Right cardiac atrium (tissue), 5 donors: ENCODE measurements around the gene PARVA. TPM values are rescaled to one million over a fixed set of nuclear protein-coding genes. Genes with fewer than 3 reads are reported as not detected.
A peak's percentile ranks its signal among the peaks of the same experiment; 100 is the strongest.

Source experiments
- ATAC-seq, 2 donors: fragments of 200-7000 bp; cut with Tn5 transposase; one replicate each; pipeline versions ENCODE4 v1.8.0 to v1.9.1; 2020; ENCODE audit warnings: moderate library complexity in 2 of 2, mild to moderate bottlenecking in 1 of 2
- DNase-seq, 3 donors: peaks; one replicate each; pipeline ENCODE4 v3.0.0-alpha.2; 2020
- H3K27ac ChIP-seq: one replicate; pipeline ENCODE4 v1.5.1; 2013; ENCODE audit warnings: mild to moderate bottlenecking, low read length, control low read depth, moderate library complexity
- H3K27me3 ChIP-seq: one replicate; pipeline ENCODE4 v1.6.1; 2013; ENCODE audit not compliant: control insufficient read depth, insufficient read depth
- H3K4me1 ChIP-seq: one replicate; pipeline ENCODE4 v1.6.1; 2013; ENCODE audit warnings: low read length; ENCODE audit not compliant: control insufficient read depth, insufficient read depth
- H3K4me3 ChIP-seq: one replicate; pipeline ENCODE4 v1.5.1; 2013; ENCODE audit warnings: low read length, control low read depth
- H3K9me3 ChIP-seq: one replicate; pipeline ENCODE4 v1.6.1; 2013; ENCODE audit warnings: low read length; ENCODE audit not compliant: control insufficient read depth
- WGBS: extraction: QIAGEN DNeasy Blood & Tissue Kit; methylation state at CpG from one replicate; pipeline ENCODE4 v1.1.7; 2013; 5-methylcytosine and 5-hydroxymethylcytosine counted together
- intact Hi-C, 4 donors: fragments of 100-400 bp; cut with DNase I; formaldehyde crosslinking; loops; one replicate each; pipeline versions ENCODE4 v1.11.0 to v1.14.0; 2022 to 2023
- polyA plus RNA-seq: library from polyadenylated mRNA; stranded (reverse); fragments of 200-250 nt; gene quantifications from one replicate; pipeline ENCODE4 v1.2.3, GENCODE V29; 2013
- total RNA-seq, 4 donors: library from RNA; stranded (reverse); fragmentation: NEBNext Ultra II Directional; extraction: Animal tissue kit (Norgen Biotek cat#: 25700); gene quantifications; one replicate each; pipeline ENCODE4 v1.2.1, GENCODE V29; 2021
- donor health status: healthy with polysubstance abuse.
- donor health status: DM: no; HTN: yes; CAD: no.
- donor health status: DM: no; HTN: no; CAD: no.
- donor health status: DM: no; HTN: yes; CAD: no; lungs with severe emphysema.
- donor health status: DM: yes; HTN: yes; CAD: no.

PARVA gene
- total and polyA plus RNA-seq, 5 donors: 30.6 to 116 (median 71.2) TPM

DNA sequence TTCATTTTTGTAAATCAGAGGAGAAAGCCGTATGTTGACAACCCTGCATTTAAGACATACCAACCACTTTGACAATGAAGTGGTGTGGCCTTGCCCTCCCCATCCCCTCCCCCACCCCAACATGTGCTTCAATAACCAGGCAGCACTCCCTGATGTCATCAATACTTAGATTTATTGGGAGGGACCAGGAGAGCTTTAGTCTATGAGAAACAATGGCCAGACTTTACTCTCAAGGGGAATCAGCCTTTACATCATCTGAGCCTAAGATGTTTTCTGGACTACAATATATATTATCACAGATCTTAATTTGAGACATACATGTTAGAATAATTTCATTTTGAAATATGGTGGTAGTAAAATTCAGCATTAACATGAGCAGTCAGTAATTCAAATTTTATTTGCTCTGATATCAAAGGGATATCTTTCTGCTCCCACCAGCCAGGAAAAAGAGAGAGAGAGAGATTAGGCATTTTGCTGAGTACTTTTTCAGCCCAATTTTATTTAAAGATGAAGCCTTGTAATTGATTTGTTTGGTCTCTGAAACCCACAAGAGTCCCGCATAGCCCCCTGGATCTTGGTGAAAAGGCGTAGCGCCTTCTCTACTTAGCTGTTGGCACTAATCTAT is 38.1 kb downstream of the PARVA start:
- peaks cover 23% of the 10 kb centered on the region for H3K4me1 ChIP-seq

DNA sequence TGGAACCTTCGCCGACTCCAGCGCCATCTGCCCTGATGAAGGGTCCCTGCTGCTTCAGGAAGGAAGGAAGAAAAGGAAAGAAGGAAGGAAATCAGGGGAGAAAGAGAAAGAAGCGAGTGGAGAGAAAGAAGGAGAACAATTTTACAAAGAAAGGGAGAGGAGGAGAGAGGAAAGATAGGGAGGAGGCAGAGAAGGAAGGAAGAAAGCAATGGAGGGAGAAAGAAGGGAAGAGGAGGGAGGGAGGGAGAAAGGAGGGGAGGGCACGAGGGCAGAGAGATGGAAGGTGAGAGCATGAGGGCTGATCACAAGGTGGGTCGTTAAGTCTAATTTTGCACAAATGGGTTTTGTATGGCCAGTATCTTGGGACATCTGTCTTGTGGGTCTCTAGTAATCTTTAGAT is 39.2 kb downstream of the PARVA start:
- WGBS: 91% methylated on average over 6 of the region's 6 CpGs
- H3K4me3 ChIP-seq: no peak overlapping the region
- no peak overlapping the region for H3K27ac ChIP-seq
- peaks cover 22% of the 10 kb centered on the region for H3K4me1 ChIP-seq
- ATAC-seq (no peak), DNase-seq (no peak)
- no peaks in the 10 kb centered on the region for H3K9me3 ChIP-seq
- intact Hi-C loops: loop anchor here in 2 of 4 donors (10.0 kb wide), 2 partner anchors 68 to 478 kb away; no protein-coding TSS in a partner anchor
- H3K27me3 ChIP-seq: no peaks in the 10 kb centered on the region

More for the DNA sequence above, 38.1 kb downstream of the PARVA start:
- Histone ChIP-seq H3K4me3 (no peak overlapping the region), H3K27ac (no peak overlapping the region), H3K9me3 (no peaks in the 10 kb centered on the region), H3K27me3 (no peaks in the 10 kb centered on the region)
- intact Hi-C loops: loop anchor here in 2 of 4 donors (10.0 kb wide), 2 partner anchors 69 to 479 kb away; no protein-coding TSS in a partner anchor
- ATAC-seq (no peak), DNase-seq (no peak)
- 97% methylated on average over 4 of the region's 4 CpGs for WGBS

DNA sequence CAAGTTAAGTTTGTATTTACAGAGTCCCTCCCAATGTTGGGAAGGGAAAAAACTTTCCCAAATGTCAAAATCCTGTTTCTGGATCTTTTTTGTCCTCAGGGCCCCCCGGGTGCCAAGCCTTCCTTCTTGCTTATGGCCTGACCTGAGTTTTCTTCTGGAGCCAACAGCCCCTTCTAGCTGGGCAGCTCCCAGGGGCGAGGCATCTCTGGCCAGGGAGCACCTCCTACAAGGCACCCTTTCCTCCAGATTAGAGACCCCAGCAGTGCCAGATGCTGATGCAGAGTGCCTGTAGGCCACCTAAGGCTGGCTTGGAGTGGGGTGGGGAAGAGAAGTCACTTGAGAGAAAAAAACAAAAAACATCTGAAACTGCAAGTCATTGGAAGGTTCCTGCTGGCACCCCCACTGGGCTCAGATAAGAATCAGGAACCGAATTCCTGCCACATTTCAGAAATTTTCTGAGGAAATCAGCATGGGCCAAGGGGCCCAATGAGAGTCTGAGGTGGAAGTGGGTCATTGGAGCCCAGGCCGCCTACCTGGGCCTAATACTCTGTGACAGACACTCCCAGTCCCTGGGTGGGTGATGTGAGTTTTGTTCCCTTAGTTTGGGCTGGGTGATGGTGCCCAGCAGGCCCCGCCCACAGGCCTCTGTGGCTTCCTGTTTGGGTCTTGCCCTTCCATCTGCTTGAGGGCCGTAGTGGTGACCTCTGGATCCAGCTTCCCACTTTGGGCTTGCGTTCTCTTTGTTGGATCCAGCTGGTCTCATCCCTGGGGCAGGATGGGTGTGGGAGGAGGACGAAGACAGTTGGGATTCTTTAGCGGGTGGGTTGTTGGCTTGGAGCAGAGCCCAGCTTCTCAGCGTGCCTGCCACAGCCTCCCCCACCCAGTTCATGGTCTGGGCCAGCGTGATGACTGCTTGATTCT is 40.6 kb downstream of the PARVA start:
- Histone ChIP-seq H3K27ac (peak overlapping the region; percentile 34), H3K4me3 (no peak overlapping the region), H3K4me1 (peaks cover 11% of the 10 kb centered on the region), H3K27me3 (no peaks in the 10 kb centered on the region), H3K9me3 (no peaks in the 10 kb centered on the region)
- DNase-seq: peak in 1 of 3 donors; percentile 63
- intact Hi-C loops: loop anchor here in 2 of 4 donors (10.0 kb wide), 2 partner anchors 67 to 477 kb away; no protein-coding TSS in a partner anchor
- ATAC-seq: peak; percentile 37 to 51
- 63% methylated on average over 11 of the region's 11 CpGs for WGBS

DNA sequence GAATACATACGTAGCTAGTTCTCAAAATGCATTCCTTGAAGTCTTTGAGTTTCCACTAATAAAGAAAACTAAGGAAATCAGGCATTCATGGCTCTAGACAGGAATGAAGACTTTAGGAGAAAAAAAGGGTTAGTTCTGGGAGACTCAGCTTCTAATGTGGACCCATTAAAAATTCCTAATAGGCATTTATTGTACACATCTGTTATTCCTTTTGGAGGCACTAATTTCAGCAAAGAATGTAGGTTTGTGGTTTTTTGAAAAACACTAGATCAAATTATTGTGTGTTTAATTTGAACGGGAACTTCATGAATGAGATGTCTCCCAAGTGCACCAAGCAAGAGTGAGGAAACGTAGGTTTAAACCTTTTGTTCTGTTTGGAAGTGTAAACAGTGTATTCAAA is 42.7 kb downstream of the PARVA start:
- Histone ChIP-seq H3K4me1 (peaks cover 4% of the 10 kb centered on the region), H3K27me3 (no peaks in the 10 kb centered on the region), H3K9me3 (no peaks in the 10 kb centered on the region), H3K27ac (no peak overlapping the region), H3K4me3 (no peak overlapping the region)
- ATAC-seq (no peak), DNase-seq (no peak)
- WGBS: 97% methylated on average over 3 of the region's 3 CpGs
- intact Hi-C loops: no loop called here

DNA sequence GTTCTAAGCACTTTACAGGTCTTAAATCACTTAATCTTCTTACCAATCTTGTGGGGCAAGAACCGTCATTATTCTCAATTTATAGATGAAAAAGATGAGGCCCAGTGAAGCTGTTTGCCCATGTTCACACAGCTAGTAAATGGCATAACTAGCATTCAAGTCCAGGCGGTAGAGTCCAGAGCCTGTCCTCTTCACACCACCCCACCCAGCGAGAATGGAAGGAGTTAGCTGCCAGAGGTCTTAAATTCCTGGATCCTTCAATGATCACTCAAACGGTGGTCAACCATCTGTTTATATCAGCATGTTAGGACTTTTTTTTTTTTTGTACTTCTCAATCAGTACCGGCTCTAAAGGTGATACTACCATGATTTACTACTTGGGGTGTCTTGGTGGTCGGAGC is 43.3 kb downstream of the PARVA start:
- WGBS: 89% methylated on average over 6 of the region's 6 CpGs
- intact Hi-C loops: no loop called here
- no peaks in the 10 kb centered on the region for H3K9me3 ChIP-seq
- no peaks in the 10 kb centered on the region for H3K27me3 ChIP-seq
- no peak overlapping the region for H3K4me3 ChIP-seq
- DNase-seq (no peak), ATAC-seq (no peak)
- peaks cover 4% of the 10 kb centered on the region for H3K4me1 ChIP-seq
- H3K27ac ChIP-seq: no peak overlapping the region

DNA sequence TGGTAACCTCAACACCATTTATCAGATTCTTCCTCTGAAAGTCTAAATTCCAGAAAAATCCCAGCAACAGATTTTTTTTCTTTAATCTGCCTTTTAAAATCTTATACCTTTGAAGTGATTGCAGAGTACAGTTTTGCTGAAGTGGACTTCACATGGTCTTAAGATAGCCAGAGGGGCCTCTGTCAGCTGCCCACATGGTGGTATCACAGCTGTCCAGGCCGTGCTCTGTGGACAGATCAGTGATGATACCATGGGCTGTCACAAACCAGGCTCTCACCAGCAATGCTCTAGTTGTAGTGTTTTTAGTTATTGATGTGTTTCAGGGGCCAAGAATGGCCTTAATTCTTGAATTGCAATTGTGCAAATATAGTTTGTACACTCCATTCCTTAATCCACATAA is 44.0 kb downstream of the PARVA start:
- Histone ChIP-seq H3K9me3 (no peaks in the 10 kb centered on the region), H3K4me3 (no peak overlapping the region), H3K27me3 (no peaks in the 10 kb centered on the region), H3K4me1 (peaks cover 4% of the 10 kb centered on the region), H3K27ac (no peak overlapping the region)
- DNase-seq: no peak
- no peak for ATAC-seq
- intact Hi-C loops: no loop called here
- WGBS: 67% methylated on average over 1 of the region's 1 CpG

DNA sequence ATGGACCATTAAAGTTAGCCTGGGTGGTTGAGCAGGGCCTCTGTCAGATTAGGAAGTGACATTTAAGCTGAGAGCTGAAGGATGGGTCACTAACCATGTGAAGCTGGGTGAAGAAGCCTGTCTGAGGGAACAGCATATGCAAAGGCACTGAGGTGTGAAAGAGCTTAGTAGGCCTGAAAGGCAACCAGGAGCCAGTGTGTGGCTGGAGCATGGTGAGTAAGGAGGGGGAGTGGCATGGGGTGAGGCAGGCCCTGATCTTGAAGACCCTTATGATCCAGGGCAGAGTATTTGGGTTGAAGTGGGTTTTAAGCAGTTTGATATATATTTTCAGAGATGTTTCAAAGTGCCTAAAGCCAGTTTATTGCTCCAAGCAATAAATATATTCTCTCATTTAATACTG is 48.8 kb downstream of the PARVA start:
- H3K4me3 ChIP-seq: no peak overlapping the region
- H3K27ac ChIP-seq: no peak overlapping the region
- peaks cover 10% of the 10 kb centered on the region for H3K4me1 ChIP-seq
- H3K27me3 ChIP-seq: no peaks in the 10 kb centered on the region
- no peak for ATAC-seq
- intact Hi-C loops: no loop called here
- no peak for DNase-seq
- no peaks in the 10 kb centered on the region for H3K9me3 ChIP-seq

DNA sequence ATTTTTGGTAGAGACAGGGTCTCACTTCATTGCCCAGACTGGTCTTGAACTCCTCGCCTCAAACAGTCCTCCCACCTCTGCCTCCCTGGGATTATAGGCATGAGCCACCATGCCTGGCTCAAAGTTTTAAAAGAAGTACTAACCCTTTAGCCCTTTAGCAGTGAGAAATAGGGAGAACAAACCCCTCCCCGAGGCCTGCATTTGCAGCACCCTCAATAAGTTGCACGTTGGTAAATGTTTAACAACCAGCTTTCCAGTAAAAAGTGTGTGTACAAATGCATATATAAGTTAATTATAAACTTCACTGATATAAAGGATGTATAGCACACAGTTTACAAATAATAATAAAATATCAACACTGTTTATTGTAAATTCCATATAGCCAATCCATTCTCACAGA is 51.8 kb downstream of the PARVA start:
- Histone ChIP-seq H3K27me3 (no peaks in the 10 kb centered on the region), H3K4me3 (no peak overlapping the region), H3K27ac (no peak overlapping the region), H3K4me1 (peaks cover 17% of the 10 kb centered on the region), H3K9me3 (no peaks in the 10 kb centered on the region)
- DNase-seq (no peak), ATAC-seq (no peak)
- intact Hi-C loops: no loop called here
- 94% methylated on average over 3 of the region's 3 CpGs for WGBS

DNA sequence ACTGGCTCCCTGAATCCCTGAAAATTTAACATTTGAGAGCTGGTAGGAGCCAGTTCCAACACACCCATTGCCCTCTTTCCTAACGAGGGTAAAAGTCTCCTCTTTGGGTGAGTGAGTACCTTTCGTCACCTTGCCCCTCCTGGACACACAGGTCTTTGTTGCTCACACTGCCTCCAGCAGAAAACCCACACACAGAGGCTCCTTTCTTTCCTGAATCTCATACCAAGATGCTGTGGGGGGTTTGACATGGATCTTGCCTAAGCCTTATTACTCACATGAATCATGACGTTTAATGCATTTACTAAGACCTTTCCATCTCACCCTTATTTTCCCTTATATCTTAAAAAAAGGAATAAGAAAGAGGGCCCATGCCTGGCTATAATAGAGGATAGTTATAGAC is 53.0 kb downstream of the PARVA start:
- peaks cover 27% of the 10 kb centered on the region for H3K4me1 ChIP-seq
- DNase-seq (no peak), ATAC-seq (no peak)
- no peak overlapping the region for H3K4me3 ChIP-seq
- peak overlapping the region; percentile 86 for H3K27ac ChIP-seq
- intact Hi-C loops: no loop called here
- no peaks in the 10 kb centered on the region for H3K27me3 ChIP-seq
- no peaks in the 10 kb centered on the region for H3K9me3 ChIP-seq
- WGBS: 61% methylated on average over 3 of the region's 3 CpGs

DNA sequence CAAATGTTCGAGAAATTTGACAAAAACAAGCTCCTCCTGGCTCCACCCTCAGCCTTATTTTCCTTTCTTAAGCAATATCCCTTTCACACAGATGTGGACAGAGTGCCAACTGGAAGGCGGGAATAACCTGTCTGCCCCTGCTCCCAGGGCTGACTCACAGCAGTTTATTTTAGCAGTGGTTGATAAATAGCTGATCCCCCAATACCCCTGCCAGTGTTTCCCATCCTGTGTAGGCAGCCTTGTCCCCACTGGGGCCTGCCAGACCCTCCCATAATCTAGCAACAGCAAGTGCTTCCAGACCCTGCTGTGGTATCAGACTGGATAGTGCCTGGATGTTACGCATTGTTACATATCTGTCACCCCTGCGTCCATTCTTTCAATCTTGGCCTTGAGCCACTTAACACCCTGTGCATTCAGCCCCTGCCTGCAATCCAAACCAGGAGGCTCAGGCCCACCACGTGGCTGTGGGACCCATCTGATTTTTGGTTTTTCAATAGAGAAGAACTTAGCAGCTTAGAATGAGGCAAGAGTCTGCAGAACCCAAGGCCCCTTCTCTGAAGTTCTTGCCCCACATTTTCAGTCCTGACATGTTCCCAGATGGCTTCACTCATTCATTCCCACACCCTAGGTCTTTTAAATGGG is 53.7 kb downstream of the PARVA start:
- peak; percentile 86 to 91 for ATAC-seq
- 29% methylated on average over 5 of the region's 5 CpGs for WGBS
- Histone ChIP-seq H3K4me1 (peaks cover 27% of the 10 kb centered on the region), H3K4me3 (no peak overlapping the region), H3K9me3 (no peaks in the 10 kb centered on the region), H3K27ac (peak overlapping the region; percentile 62), H3K27me3 (no peaks in the 10 kb centered on the region)
- intact Hi-C loops: no loop called here
- DNase-seq: peak; percentile 72 to 83 (median 77)

DNA sequence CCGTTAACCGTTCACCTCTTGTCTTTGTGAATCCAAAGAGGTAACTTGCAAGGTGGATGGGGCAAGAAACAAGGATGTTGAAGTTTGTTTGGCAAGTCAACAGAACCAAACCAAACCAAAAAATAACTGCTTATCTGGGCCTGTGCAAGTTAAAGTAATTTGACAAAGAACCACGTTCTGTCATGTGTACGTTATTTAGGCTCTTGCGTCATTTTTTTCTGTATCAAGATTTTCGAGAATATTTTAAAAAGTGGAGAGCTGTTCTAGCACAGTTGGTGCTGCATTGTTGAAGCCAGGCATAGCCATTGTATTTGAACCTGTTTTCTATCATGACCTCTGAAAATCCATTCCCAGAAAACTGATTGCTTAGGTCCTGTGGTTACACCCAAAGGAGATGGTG is 55.1 kb downstream of the PARVA start:
- Histone ChIP-seq H3K9me3 (no peaks in the 10 kb centered on the region), H3K27ac (no peak overlapping the region), H3K4me3 (no peak overlapping the region), H3K4me1 (peaks cover 29% of the 10 kb centered on the region), H3K27me3 (no peaks in the 10 kb centered on the region)
- 87% methylated on average over 6 of the region's 6 CpGs for WGBS
- no peak for DNase-seq
- intact Hi-C loops: no loop called here
- no peak for ATAC-seq
